HG03135 (cell line): Measurements from ENCODE around the gene ALG1L2.
"Not testable (repeated sequence)": the region's sequence is repeated elsewhere in the genome, so short reads cannot be mapped to it uniquely, and the experiment has no call there.

Experiments
- ATAC-seq: cut with Tn5 transposase; IDR thresholded peaks from one replicate; pipeline ENCODE4 v1.9.1; 2021; ENCODE audit warnings: mild to moderate bottlenecking, moderate library complexity; ENCODE audit not compliant: unreplicated experiment

Gene ALG1L2

GRCh38 chr3:130122891-130123775 lies 41.5 kb downstream of the ALG1L2 start:
- ATAC-seq, result not testable (repeated sequence)

- not testable (repeated sequence) for ATAC-seq
Observed at GRCh38 chr3:130125406-130125805, 43.8 kb downstream of the ALG1L2 start.

GRCh38 chr3:130136337-130136736 lies 54.7 kb downstream of the ALG1L2 start:
- ATAC-seq, result not testable (repeated sequence)

GRCh38 chr3:130137685-130138084 lies 56.1 kb downstream of the ALG1L2 start:
- not testable (repeated sequence) for ATAC-seq

GRCh38 chr3:130138992-130139391 lies 57.4 kb downstream of the ALG1L2 start:
- not testable (repeated sequence) for ATAC-seq

- ATAC-seq, result not testable (repeated sequence)
Observed at GRCh38 chr3:130140756-130141155, 59.1 kb downstream of the ALG1L2 start.

- ATAC-seq, result not testable (repeated sequence)
Observed at GRCh38 chr3:130143648-130144327, 62.2 kb downstream of the ALG1L2 start.

GRCh38 chr3:130144328-130144650 lies 62.7 kb downstream of the ALG1L2 start:
- ATAC-seq, result not testable (repeated sequence)

GRCh38 chr3:130145456-130145855 lies 63.8 kb downstream of the ALG1L2 start:
- ATAC-seq, result not testable (repeated sequence)

- ATAC-seq, result not testable (repeated sequence)
Observed at GRCh38 chr3:130146465-130146864, 64.8 kb downstream of the ALG1L2 start.
